ENCODE results near the gene MYBPH.

Gene MYBPH

GRCh38 chr1:203202431-203203245 is 27.0 kb upstream of the MYBPH start:
- no peak for DNase-seq (ENCODE audit: low read depth)
- H3K4me3 ChIP-seq (ENCODE audit: low read depth, low read length): no peak overlapping the region
- TF ChIP-seq CTCF (IDR thresholded peaks at IDR 0.05; ENCODE audit: control insufficient read depth, extremely low read depth, insufficient read depth): no peak

GRCh38 chr1:203201516-203202205 is 26.0 kb upstream of the MYBPH start:
- TF ChIP-seq CTCF (IDR thresholded peaks at IDR 0.05; ENCODE audit: control insufficient read depth, extremely low read depth, insufficient read depth): no peak
- no peak for DNase-seq (ENCODE audit: low read depth)
- no peak overlapping the region for H3K4me3 ChIP-seq (ENCODE audit: low read depth, low read length)

GRCh38 chr1:203200916-203201315 is 25.3 kb upstream of the MYBPH start:
- no peak for DNase-seq (ENCODE audit: low read depth)
- H3K4me3 ChIP-seq (ENCODE audit: low read depth, low read length): no peak overlapping the region
- no peak for TF ChIP-seq CTCF (IDR thresholded peaks at IDR 0.05; ENCODE audit: control insufficient read depth, extremely low read depth, insufficient read depth)

- no peak for TF ChIP-seq CTCF (IDR thresholded peaks at IDR 0.05; ENCODE audit: control insufficient read depth, extremely low read depth, insufficient read depth)
- no peak for DNase-seq (ENCODE audit: low read depth)
- no peak overlapping the region for H3K4me3 ChIP-seq (ENCODE audit: low read depth, low read length)
Observed at GRCh38 chr1:203199816-203200571, 24.4 kb upstream of the MYBPH start.

GRCh38 chr1:203199481-203199815 is 23.8 kb upstream of the MYBPH start:
- H3K4me3 ChIP-seq (ENCODE audit: low read depth, low read length): no peak overlapping the region
- DNase-seq (ENCODE audit: low read depth): no peak
- TF ChIP-seq CTCF (IDR thresholded peaks at IDR 0.05; ENCODE audit: control insufficient read depth, extremely low read depth, insufficient read depth): no peak

GRCh38 chr1:203199002-203199401 is 23.4 kb upstream of the MYBPH start:
- no peak for TF ChIP-seq CTCF (IDR thresholded peaks at IDR 0.05; ENCODE audit: control insufficient read depth, extremely low read depth, insufficient read depth)
- H3K4me3 ChIP-seq (ENCODE audit: low read depth, low read length): no peak overlapping the region
- no peak for DNase-seq (ENCODE audit: low read depth)

Data from LNCaP clone FGC (cell line).